GM23338 (cell line): ENCODE data around the gene PGAM4.

ENCODE experiments used
- JUNB ChIP-seq: IDR thresholded peaks from one replicate; pipeline ENCODE4 v1.6.1; 2016; ENCODE audit warnings: antibody characterized with exemption; ENCODE audit not compliant: unreplicated experiment
- NANOG ChIP-seq: IDR thresholded peaks from 2 replicates; pipeline ENCODE4 v1.6.1; 2016; ENCODE audit warnings: antibody characterized with exemption, borderline replicate concordance
- POLR2AphosphoS5 ChIP-seq: IDR thresholded peaks from 2 replicates; pipeline ENCODE4 v1.6.1; 2016; ENCODE audit warnings: antibody characterized with exemption, low read depth
- STAT1 ChIP-seq: IDR thresholded peaks from one replicate; pipeline ENCODE4 v1.6.1; 2016; ENCODE audit warnings: antibody characterized with exemption; ENCODE audit not compliant: unreplicated experiment
- ZNF114 ChIP-seq: fragments of 250-450 bp; sonication (Bioruptor Pico); IDR thresholded peaks from 2 replicates; pipeline ENCODE4 v1.5.0; 2020; ENCODE audit warnings: mild to moderate bottlenecking, moderate library complexity
- TF ChIP-seq, protein P1 (sequence below), 2 experiments: fragments of 200-600 bp in 1 of 2; sonication (generic) in 1 of 2; conservative IDR thresholded peaks; 2 replicates each; pipeline versions ENCODE4 v1.5.1 to v1.6.1; 2016 to 2017; ENCODE audit warnings: antibody characterized with exemption in 2 of 2, low read depth in 2 of 2, mild to moderate bottlenecking in 2 of 2, moderate library complexity in 1 of 2
- TF ChIP-seq, protein P2 (sequence below): fragments of 250-450 bp; sonication (Bioruptor Pico); IDR thresholded peaks from 2 replicates; pipeline ENCODE4 v1.5.0; 2020; ENCODE audit warnings: mild to moderate bottlenecking, moderate library complexity
- TF ChIP-seq, protein P3 (sequence below): IDR thresholded peaks from one replicate; pipeline ENCODE4 v1.6.1; 2018; ENCODE audit warnings: antibody characterized with exemption; ENCODE audit not compliant: unreplicated experiment

DNA sequence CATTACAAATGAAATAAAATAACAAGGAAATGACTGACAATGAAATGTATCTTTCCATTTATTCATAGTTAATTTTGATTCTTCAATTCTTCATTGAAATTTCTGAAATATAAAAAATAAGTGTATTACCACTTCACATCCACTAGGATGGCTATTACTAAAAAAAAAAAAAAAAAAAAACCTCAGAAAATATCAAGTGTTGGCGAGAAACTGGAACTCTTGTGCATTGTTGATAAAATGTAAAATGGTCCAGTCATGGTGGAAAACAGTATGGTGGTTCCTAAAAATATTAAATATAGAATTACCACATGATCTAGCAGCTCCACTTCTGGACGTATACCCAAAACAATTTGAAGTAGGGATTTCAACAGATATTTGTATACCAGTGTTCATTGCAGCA is 22.9 kb downstream of the PGAM4 start:
- TF ChIP-seq, protein P1, sequence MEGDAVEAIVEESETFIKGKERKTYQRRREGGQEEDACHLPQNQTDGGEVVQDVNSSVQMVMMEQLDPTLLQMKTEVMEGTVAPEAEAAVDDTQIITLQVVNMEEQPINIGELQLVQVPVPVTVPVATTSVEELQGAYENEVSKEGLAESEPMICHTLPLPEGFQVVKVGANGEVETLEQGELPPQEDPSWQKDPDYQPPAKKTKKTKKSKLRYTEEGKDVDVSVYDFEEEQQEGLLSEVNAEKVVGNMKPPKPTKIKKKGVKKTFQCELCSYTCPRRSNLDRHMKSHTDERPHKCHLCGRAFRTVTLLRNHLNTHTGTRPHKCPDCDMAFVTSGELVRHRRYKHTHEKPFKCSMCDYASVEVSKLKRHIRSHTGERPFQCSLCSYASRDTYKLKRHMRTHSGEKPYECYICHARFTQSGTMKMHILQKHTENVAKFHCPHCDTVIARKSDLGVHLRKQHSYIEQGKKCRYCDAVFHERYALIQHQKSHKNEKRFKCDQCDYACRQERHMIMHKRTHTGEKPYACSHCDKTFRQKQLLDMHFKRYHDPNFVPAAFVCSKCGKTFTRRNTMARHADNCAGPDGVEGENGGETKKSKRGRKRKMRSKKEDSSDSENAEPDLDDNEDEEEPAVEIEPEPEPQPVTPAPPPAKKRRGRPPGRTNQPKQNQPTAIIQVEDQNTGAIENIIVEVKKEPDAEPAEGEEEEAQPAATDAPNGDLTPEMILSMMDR (conservative IDR thresholded peaks at IDR 0.05; ENCODE audit: low read depth in 2 of 2): no peak
- TF ChIP-seq POLR2AphosphoS5 (no peak), JUNB (no peak), ZNF114 (CRISPR knock-in tag) (no peak), STAT1 (no peak), NANOG (no peak)
- TF ChIP-seq, protein P2, sequence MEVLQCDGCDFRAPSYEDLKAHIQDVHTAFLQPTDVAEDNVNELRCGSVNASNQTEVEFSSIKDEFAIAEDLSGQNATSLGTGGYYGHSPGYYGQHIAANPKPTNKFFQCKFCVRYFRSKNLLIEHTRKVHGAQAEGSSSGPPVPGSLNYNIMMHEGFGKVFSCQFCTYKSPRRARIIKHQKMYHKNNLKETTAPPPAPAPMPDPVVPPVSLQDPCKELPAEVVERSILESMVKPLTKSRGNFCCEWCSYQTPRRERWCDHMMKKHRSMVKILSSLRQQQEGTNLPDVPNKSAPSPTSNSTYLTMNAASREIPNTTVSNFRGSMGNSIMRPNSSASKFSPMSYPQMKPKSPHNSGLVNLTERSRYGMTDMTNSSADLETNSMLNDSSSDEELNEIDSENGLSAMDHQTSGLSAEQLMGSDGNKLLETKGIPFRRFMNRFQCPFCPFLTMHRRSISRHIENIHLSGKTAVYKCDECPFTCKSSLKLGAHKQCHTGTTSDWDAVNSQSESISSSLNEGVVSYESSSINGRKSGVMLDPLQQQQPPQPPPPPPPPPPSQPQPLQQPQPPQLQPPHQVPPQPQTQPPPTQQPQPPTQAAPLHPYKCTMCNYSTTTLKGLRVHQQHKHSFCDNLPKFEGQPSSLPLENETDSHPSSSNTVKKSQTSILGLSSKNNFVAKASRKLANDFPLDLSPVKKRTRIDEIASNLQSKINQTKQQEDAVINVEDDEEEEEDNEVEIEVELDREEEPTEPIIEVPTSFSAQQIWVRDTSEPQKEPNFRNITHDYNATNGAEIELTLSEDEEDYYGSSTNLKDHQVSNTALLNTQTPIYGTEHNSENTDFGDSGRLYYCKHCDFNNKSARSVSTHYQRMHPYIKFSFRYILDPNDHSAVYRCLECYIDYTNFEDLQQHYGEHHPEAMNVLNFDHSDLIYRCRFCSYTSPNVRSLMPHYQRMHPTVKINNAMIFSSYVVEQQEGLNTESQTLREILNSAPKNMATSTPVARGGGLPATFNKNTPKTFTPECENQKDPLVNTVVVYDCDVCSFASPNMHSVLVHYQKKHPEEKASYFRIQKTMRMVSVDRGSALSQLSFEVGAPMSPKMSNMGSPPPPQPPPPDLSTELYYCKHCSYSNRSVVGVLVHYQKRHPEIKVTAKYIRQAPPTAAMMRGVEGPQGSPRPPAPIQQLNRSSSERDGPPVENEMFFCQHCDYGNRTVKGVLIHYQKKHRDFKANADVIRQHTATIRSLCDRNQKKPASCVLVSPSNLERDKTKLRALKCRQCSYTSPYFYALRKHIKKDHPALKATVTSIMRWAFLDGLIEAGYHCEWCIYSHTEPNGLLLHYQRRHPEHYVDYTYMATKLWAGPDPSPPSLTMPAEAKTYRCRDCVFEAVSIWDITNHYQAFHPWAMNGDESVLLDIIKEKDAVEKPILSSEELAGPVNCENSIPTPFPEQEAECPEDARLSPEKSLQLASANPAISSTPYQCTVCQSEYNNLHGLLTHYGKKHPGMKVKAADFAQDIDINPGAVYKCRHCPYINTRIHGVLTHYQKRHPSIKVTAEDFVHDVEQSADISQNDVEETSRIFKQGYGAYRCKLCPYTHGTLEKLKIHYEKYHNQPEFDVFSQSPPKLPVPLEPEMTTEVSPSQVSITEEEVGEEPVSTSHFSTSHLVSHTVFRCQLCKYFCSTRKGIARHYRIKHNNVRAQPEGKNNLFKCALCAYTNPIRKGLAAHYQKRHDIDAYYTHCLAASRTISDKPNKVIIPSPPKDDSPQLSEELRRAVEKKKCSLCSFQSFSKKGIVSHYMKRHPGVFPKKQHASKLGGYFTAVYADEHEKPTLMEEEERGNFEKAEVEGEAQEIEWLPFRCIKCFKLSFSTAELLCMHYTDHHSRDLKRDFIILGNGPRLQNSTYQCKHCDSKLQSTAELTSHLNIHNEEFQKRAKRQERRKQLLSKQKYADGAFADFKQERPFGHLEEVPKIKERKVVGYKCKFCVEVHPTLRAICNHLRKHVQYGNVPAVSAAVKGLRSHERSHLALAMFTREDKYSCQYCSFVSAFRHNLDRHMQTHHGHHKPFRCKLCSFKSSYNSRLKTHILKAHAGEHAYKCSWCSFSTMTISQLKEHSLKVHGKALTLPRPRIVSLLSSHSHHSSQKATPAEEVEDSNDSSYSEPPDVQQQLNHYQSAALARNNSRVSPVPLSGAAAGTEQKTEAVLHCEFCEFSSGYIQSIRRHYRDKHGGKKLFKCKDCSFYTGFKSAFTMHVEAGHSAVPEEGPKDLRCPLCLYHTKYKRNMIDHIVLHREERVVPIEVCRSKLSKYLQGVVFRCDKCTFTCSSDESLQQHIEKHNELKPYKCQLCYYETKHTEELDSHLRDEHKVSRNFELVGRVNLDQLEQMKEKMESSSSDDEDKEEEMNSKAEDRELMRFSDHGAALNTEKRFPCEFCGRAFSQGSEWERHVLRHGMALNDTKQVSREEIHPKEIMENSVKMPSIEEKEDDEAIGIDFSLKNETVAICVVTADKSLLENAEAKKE (CRISPR knock-in tag): no peak
- TF ChIP-seq, protein P3, sequence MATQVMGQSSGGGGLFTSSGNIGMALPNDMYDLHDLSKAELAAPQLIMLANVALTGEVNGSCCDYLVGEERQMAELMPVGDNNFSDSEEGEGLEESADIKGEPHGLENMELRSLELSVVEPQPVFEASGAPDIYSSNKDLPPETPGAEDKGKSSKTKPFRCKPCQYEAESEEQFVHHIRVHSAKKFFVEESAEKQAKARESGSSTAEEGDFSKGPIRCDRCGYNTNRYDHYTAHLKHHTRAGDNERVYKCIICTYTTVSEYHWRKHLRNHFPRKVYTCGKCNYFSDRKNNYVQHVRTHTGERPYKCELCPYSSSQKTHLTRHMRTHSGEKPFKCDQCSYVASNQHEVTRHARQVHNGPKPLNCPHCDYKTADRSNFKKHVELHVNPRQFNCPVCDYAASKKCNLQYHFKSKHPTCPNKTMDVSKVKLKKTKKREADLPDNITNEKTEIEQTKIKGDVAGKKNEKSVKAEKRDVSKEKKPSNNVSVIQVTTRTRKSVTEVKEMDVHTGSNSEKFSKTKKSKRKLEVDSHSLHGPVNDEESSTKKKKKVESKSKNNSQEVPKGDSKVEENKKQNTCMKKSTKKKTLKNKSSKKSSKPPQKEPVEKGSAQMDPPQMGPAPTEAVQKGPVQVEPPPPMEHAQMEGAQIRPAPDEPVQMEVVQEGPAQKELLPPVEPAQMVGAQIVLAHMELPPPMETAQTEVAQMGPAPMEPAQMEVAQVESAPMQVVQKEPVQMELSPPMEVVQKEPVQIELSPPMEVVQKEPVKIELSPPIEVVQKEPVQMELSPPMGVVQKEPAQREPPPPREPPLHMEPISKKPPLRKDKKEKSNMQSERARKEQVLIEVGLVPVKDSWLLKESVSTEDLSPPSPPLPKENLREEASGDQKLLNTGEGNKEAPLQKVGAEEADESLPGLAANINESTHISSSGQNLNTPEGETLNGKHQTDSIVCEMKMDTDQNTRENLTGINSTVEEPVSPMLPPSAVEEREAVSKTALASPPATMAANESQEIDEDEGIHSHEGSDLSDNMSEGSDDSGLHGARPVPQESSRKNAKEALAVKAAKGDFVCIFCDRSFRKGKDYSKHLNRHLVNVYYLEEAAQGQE: no peak
